ENCODE results near the gene FSD1L.

The FSD1L gene

GRCh38 chr9:105435453-105435852 is 12.4 kb upstream of the FSD1L start:
- no peak for DNase-seq (ENCODE audit: low read depth)
- H3K4me3 ChIP-seq (ENCODE audit: low read depth, low read length), result no peak overlapping the region
- TF ChIP-seq CTCF (IDR thresholded peaks at IDR 0.05; ENCODE audit: low read depth, low read length, missing control alignments), result no peak

GRCh38 chr9:105436783-105437182 is 11.1 kb upstream of the FSD1L start:
- TF ChIP-seq CTCF (IDR thresholded peaks at IDR 0.05; ENCODE audit: low read depth, low read length, missing control alignments), result no peak
- H3K4me3 ChIP-seq (ENCODE audit: low read depth, low read length), result no peak overlapping the region
- no peak for DNase-seq (ENCODE audit: low read depth)

- no peak for DNase-seq (ENCODE audit: low read depth)
- no peak for TF ChIP-seq CTCF (IDR thresholded peaks at IDR 0.05; ENCODE audit: low read depth, low read length, missing control alignments)
- no peak overlapping the region for H3K4me3 ChIP-seq (ENCODE audit: low read depth, low read length)
Observed at GRCh38 chr9:105437704-105438103, 10.1 kb upstream of the FSD1L start.

GRCh38 chr9:105438141-105438806 is 9.6 kb upstream of the FSD1L start:
- TF ChIP-seq CTCF (IDR thresholded peaks at IDR 0.05; ENCODE audit: low read depth, low read length, missing control alignments), result no peak
- no peak overlapping the region for H3K4me3 ChIP-seq (ENCODE audit: low read depth, low read length)
- no peak for DNase-seq (ENCODE audit: low read depth)

GRCh38 chr9:105439428-105439827 is 8.4 kb upstream of the FSD1L start:
- no peak for DNase-seq (ENCODE audit: low read depth)
- no peak for TF ChIP-seq CTCF (IDR thresholded peaks at IDR 0.05; ENCODE audit: low read depth, low read length, missing control alignments)
- H3K4me3 ChIP-seq (ENCODE audit: low read depth, low read length), result no peak overlapping the region

- TF ChIP-seq CTCF (IDR thresholded peaks at IDR 0.05; ENCODE audit: low read depth, low read length, missing control alignments), result no peak
- no peak overlapping the region for H3K4me3 ChIP-seq (ENCODE audit: low read depth, low read length)
- DNase-seq (ENCODE audit: low read depth), result no peak
Observed at GRCh38 chr9:105441616-105442160, 6.1 kb upstream of the FSD1L start.

GRCh38 chr9:105443121-105443520 is 4.7 kb upstream of the FSD1L start:
- no peak for TF ChIP-seq CTCF (IDR thresholded peaks at IDR 0.05; ENCODE audit: low read depth, low read length, missing control alignments)
- no peak for DNase-seq (ENCODE audit: low read depth)
- no peak overlapping the region for H3K4me3 ChIP-seq (ENCODE audit: low read depth, low read length)

All from GM12864 (cell line).